ENCODE results near the gene CCDC142.

Gene CCDC142

DNA sequence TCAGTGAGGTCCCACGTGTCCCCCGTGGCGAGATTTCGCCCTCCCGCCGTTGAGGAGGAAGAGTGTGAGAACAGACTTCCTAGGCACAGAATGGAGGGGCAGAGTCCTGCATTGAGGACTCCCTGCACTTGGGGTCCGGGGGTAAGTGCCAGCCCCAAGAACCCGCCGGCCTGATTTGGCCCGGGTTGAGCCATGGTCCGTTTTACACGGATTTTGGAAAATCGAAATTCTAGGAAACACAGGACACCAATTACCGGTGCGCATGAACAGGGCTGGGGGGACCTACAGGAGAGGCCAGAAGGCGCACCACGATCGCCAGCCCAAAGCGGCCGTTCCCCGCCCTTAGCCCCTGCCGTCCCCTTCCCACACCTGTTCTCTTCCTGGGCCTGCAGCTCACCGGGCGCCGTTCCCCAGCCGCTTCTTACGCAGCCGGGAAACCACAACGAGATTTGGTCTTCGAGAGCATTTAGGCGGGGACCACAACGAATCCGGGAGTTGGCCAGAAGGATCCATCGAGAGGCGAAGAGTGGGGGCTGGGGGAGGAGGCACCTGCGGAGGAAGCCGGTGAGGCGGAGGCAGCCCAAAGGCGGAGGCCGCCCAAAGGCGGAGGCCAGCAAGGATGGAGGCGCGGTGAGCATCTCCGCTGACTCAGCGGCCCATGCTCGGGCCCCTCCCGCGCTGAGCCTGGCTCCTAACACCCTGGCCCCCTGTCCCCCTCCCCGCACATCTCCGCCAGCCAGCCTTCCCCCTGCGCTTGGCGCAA, 31.0 kb upstream of the CCDC142 start:
- no peak for DNase-seq

DNA sequence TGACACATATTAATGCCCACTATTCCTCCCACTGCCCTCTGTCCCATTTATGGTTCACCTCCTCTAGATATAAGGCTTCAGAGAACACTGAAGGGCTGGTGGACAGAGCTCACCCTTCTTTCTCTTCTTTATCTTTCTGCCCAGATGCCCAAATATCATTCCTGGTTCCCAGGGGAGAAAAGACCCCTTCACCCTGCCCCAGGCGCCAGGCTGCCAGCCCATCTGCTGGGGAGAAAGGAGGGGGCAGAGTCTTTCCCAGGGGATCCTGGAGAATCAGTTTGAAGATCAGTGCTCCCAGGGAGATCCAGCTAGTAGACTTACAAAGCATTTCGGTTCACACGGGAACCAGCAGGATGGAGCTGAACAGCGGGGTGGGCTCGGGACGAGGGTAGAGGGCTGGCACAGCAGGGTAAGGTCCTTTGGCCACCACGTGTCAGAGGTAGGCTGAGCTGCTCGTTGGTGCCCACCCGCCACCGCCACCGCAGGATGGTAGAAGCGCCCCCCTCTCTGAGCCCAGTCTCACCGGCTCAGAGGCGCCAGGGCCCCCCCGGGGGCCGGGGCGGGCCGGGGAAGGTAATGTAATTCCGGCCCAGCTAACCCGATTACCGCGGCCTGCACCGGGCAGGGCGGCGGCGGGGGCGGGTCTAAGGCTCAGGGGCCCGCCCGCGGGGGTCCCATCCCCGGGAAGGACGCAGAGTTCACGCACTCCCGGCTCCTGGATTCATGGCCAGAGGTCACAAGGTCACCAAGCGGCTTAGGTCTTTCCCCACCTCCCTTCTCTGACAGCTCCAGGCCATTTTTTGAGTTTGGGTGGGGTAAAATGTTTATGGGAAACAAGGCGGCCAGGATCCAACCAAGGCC, 30.2 kb upstream of the CCDC142 start:
- no peak for DNase-seq

- no peak for DNase-seq
Observed at GRCh38 chr2:74511104-74511989, 28.5 kb upstream of the CCDC142 start.

DNA sequence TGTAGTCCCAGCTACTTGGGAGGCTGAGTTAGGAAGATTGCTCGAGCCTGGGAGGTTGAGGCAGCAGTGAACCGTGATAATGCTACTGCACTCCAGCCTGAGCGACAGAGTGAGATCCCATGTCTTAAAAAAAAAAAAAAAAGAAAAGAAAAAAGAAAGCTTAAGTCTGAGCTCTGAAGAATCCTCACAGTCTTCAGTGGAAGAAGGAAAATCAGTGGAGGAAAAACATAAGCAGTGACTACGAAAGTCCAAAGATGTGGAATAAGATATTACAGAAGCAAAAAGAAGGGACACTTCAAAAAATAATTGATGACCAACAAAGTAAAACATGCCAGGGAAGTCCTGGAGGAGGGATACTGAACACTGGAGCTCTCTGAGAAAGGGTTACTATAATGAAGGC, 27.5 kb upstream of the CCDC142 start:
- DNase-seq, result no peak

- DNase-seq, result no peak
Observed at GRCh38 chr2:74507926-74508520, 25.2 kb upstream of the CCDC142 start.

- DNase-seq, result peak; percentile 98
Observed at GRCh38 chr2:74507145-74507925, 24.5 kb upstream of the CCDC142 start, which contains the start of gene PCGF1. Gene PCGF1 (minus strand): TSS chr2:74507695. CDS start chr2:74507668, 27 bp downstream.

DNA sequence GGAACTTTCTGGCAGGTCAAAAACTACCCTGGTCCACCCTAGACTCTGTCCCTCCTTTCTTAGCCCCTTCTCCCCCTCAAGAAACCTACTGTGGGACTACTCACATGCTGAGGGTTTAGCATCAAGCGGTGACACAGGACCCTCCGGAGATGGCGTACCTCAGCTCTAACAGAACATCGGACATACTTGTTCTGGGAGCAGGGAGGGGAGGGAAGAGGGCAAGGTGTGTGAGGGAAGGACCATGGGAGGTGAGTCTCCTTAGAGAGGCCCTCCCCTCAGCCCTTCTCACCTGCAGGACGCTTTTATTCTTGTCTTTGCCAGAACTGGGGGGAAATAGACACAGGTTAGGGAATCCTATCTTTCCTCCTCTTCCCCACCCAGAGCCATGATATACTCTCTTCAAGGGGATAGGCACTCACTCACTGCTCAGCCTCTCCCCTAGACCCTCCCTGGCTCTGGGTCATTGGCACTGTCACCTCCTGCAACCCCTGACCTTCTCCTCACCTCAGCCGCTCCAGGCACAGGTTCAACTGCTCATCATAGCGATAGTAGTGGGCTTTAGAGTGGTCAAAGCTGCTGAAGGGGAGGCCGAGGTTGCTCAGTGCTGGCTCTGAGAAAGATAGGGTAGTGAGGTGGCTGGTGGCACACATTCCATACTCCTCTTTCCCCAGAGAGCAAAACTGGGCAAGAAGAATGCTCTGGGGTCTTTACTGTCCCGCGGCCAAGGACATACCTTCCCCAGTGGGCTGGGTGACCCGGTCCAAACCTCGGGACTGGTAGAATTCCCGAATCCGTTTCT, 22.8 kb upstream of the CCDC142 start:
- DNase-seq, result no peak

DNA sequence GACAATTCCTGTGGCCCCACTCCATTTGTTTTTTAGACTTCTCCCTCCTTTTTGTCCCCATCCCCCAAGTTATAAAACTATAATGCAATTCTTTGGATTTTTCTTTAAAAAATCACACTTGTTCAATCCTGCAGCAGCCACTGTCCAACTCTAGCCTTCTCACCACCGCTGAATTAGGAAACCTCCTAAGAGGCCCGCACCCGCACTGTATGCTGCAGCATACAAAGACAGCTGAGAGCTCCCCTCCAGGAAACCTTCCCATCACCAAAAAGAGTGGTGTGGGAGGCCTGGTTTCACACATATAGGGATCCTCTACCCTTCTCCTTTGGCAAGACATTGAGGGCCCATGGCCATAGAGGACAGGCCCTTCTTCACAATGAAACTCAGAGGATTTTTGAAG, 21.8 kb upstream of the CCDC142 start:
- DNase-seq, result no peak

- DNase-seq, result no peak
Observed at GRCh38 chr2:74503506-74504475, 21.0 kb upstream of the CCDC142 start.

GRCh38 chr2:74502720-74503505, 20.1 kb upstream of the CCDC142 start:
- peak; percentile 55 for DNase-seq

DNA sequence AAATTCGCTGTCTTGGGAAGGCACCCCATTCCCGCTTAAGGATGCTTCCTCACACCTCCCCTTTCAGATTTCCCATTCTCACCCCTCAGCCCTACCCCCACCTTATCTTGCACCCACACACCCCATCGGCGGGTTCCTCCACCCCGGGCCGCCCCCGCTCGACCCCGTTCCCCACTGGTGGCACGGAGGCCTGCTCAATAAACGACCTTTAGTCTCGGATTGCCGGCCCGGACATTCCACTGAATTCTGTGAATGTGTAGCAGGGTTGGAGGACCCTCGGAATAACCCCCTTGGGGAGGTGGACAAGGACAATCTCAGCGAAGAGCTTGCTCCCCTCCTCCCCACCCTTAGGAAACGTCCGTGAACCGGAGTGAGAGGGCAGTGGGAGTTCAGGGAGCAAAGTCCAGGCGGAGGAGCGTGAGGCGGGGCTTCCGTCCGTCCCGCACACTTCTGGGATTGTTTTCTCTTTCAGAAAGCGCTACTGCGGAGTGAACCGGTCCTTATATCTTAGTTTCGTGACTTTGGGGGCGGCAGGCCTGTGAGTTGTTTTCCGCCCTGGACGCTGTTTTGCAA, 19.4 kb upstream of the CCDC142 start:
- DNase-seq, result no peak

- DNase-seq, result no peak
Observed at GRCh38 chr2:74501335-74502071, 18.7 kb upstream of the CCDC142 start.

GRCh38 chr2:74500578-74500946, 17.8 kb upstream of the CCDC142 start:
- DNase-seq, result no peak

GRCh38 chr2:74499940-74500577, 17.3 kb upstream of the CCDC142 start:
- DNase-seq, result no peak

GRCh38 chr2:74499267-74499939, 16.6 kb upstream of the CCDC142 start, which contains the start of gene LBX2:
Gene LBX2 (minus strand): TSS chr2:74499603. CDS start chr2:74499537, 66 bp downstream.
- DNase-seq, result no peak

GRCh38 chr2:74498500-74499266, 15.9 kb upstream of the CCDC142 start:
- peak; percentile 40 for DNase-seq

Measured in CD4-positive, alpha-beta T cell treated with Interleukin-4 for 4 hours (primary cell).